HG03378 (cell line): Measurements from ENCODE around the gene FOSL1.
"Not testable (repeated sequence)": the region's sequence is repeated elsewhere in the genome, so short reads cannot be mapped to it uniquely, and the experiment has no call there.

Source experiments
- ATAC-seq: cut with Tn5 transposase; IDR thresholded peaks from one replicate; pipeline ENCODE4 v1.9.1; 2021; ENCODE audit warnings: mild to moderate bottlenecking, moderate library complexity; ENCODE audit not compliant: unreplicated experiment

FOSL1 gene

GRCh38 chr11:65854852-65855837 is 45.0 kb downstream of the FOSL1 start:
- ATAC-seq: no peak

DNA sequence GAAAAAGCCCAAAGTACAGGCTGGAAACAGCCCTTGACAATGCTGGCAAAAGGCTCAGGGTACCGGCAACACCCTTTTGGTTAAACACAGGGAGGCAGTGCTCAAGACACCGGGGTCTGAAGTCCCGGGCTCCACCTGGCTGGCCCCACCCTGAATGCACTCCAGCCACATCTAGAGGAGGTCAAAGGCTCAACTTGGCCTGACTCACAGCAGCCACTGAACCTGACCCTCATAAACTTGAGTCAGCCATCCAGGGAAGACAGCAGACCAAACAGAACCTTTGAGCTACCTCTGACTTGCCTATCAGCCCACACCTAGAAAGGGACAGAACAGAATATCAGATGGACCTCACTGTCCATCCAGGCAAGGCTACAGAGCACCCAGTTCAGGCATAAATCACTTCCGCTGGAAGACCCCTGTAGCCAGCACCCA is 46.0 kb downstream of the FOSL1 start:
- no peak for ATAC-seq

DNA sequence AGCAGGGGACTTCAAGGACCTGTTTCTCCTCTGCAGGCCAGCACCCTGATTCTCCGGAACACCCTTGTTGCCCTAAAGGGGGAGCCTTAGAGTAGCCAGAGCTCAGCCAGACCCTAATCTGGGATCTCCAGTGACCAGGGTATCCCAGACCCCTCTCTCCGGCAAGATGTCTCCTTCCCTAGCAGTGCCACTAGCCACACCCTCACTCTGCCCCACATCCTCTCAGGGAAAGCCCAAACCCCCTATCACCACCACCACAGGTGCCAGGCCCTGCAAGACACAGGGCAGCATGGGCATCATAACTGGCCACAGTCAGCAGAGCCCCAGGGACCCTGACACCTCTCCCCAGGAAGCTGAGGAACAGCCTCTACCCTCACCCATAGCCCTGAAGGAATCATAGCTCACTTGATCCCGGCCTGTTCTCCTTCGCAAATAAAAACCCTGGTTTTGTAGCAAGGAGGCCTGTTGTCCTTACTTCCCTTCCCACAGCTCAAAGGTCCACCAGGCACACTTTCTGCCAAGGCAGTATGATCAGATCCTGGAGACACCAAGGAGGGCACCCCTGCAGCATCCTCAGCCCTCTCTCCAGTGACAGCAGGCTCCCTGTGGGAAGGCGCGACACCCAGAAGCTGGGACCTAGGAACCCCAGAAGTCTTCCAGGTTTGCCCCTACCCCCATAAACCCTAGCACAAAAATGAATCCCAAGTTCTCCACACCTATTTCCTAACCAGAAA is 46.8 kb downstream of the FOSL1 start:
- ATAC-seq: no peak

DNA sequence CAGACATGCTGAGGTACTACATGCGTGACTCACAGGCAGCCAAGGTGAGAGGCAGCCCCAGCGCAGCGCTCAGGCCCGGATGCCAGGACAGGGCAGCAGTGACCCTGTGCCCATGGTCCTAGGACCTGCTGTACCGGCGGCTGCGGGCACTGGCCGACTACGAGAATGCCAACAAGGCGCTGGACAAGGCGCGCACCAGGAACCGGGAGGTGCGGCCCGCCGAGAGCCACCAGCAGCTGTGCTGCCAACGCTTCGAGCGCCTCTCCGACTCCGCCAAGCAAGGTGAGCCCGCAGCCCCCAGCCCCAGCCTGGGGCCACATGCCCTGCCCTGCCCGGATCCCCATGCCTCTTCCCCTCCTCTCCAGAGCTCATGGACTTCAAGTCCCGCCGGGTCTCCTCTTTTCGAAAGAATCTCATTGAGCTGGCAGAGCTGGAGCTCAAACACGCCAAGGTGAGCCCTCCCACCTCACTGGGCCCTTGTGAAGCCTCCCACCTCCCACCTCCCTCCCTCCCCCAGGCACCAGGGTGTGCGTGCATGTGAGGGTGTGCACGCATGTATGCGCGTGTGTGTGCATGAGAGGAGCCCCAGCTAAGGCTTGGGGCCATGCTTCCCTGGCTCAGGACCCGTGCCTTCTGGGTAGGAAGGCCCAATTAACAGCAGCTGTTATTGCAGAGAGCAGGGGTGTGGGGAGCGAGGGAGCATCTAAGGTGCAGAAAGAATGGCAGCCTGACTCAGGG is 47.5 kb downstream of the FOSL1 start:
- ATAC-seq: no peak

DNA sequence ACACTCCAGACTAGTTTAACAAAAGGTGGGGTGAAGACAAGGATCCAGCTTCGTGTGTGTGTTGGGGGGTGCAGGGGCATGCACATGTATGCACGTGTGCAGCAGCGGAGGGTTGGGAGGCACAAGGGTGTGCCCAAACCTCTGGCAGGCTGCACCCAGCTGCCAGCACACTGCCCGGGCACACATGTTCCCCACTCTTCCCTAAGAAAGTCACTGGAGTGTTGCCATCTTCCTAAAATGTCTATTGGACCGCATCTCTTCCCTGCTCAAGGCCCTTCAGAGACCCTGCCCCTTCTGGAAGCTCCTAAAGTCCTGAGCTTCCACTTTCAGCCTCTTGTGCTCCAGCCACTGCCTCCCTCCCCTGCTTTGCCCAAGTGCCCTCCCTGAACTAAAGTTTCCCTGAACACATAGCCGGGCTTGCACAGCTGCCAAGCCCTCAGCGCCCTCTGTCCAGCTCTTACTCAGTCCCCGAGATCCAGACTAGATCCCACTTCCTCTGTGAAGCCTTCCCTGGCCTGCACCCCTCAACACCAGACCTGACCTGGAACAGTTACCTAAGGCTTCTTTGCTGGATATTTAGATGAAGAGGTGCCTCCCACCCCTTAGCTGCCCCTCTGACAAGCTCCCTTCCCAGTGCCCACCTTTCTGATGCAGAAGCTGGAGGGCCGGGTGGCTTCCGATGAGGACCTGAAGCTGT is 48.2 kb downstream of the FOSL1 start:
- ATAC-seq: no peak

GRCh38 chr11:65851083-65851579 is 49.1 kb downstream of the FOSL1 start:
- ATAC-seq: no peak

- no peak for ATAC-seq
Measured at GRCh38 chr11:65850217-65851082, 49.7 kb downstream of the FOSL1 start.

DNA sequence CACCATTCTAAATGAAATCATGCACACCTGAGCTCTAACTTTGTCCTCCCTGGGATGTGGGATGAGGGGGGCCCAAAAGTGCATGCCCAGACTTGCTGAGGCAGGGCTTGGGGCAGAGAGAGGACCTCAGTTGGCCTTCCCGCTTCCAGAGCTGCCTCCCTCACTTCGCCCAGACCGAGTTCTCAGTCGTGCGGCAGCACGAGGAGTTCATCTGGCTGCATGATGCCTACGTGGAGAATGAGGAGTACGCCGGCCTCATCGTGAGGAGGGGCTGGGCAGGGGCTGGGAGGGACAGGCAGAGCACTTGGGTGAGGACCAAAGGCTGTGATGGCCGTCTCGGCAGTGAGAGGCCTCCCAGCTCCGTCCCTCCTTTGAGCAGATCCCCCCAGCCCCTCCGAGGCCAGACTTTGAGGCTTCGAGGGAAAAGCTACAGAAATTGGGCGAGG is 50.4 kb downstream of the FOSL1 start:
- no peak for ATAC-seq

DNA sequence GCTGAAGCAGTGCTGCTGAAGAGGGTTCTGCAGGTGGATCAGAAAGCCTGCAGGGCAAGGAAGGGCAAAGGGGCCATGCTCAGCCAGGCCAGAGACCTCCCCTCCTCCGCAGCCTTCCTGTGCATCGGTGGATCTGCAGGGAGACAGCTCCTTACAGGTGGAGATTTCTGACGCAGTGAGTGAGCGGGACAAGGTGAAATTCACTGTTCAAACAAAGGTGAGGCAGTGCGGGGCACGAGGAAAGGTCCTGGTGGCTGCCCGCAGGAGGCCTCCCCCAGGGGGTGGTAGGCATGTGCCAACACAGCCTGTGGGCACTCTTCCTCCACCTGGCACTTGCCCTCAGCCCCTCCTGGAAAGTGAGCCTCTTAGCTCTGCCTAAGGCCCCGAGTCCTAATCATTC is 50.8 kb downstream of the FOSL1 start:
- no peak for ATAC-seq

GRCh38 chr11:65848693-65849092 is 51.5 kb downstream of the FOSL1 start:
- ATAC-seq: not testable (repeated sequence)

- ATAC-seq: no peak
Measured at GRCh38 chr11:65847746-65848145, 52.4 kb downstream of the FOSL1 start.

- no peak for ATAC-seq
Measured at GRCh38 chr11:65844231-65844872, 55.8 kb downstream of the FOSL1 start.

DNA sequence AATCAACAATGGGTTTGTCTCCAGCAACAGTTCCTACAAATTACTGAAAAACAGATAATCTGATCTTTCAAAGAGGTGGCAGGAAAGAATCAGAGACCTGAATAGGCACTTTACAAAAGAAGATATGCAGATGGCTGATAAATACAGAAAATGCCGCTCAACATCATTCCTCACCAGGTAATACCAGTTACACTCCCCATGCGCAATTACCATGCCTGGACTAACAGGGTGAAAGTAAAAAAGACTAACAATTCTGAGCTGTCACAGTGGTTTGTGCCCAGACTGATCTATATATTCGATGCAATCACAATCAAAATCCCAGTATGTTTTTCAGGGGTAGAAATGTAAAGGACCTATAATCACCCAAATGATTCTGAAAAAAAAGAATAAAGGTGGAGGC is 56.4 kb downstream of the FOSL1 start:
- no peak for ATAC-seq

- no peak for ATAC-seq
Measured at GRCh38 chr11:65842144-65842543, 58.0 kb downstream of the FOSL1 start.
